ENCODE results near the gene PLCB1.
A peak's percentile ranks its signal among the peaks of the same experiment; 100 is the strongest.
"Not testable (repeated sequence)": the region's sequence is repeated elsewhere in the genome, so short reads cannot be mapped to it uniquely, and the experiment has no call there.

The PLCB1 gene

GRCh38 chr20:8131598-8132483, at the start of gene PLCB1:
Gene PLCB1 (plus strand): TSS chr20:8132266. CDS start chr20:8132652, 386 bp downstream.
- DNase-seq = peak; percentile 95

DNA sequence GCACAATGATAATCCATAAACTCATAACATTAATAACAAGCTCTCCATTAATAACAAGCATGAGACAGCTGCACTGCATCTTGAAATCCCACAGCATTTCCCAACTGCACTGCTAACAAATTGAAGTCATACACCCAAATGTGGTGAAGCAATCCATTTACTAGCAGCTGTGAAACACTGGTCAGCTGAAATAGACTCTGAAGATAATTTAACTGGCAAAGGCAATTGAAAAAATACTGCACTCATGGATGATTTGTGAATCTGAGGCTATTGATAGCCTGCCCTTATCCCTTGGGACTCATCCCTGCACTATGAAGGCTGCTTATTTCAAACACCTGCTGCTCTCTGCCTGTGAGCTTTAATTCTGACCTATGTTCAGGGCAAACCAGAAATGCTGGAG, 49.1 kb upstream of the PLCB1 start:
- peak; percentile 48 for DNase-seq

DNA sequence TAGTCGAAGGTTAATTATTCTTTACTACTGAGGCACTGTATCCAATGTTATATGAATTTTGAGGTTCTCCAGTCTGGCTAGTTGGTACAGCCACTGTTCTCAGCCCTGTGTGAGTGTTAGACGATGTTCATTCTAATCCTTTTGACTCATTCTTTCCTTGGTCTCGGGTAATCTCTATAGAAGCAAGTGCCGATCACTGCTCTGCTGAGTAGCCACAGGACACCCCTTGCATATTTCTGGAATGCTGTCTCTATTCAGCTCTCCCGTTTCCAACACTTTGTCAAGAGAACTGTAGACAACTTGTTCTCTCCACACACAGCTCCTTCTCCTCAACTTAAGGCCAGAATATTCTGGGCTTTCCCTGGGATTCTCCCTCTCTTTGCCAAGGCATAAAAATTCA, 42.4 kb upstream of the PLCB1 start:
- DNase-seq = no peak

GRCh38 chr20:8094415-8094818, 37.6 kb upstream of the PLCB1 start:
- peak; percentile 61 for DNase-seq

- DNase-seq = no peak
These were observed 37.2 kb upstream of the PLCB1 start for GRCh38 chr20:8094850-8095249.

DNA sequence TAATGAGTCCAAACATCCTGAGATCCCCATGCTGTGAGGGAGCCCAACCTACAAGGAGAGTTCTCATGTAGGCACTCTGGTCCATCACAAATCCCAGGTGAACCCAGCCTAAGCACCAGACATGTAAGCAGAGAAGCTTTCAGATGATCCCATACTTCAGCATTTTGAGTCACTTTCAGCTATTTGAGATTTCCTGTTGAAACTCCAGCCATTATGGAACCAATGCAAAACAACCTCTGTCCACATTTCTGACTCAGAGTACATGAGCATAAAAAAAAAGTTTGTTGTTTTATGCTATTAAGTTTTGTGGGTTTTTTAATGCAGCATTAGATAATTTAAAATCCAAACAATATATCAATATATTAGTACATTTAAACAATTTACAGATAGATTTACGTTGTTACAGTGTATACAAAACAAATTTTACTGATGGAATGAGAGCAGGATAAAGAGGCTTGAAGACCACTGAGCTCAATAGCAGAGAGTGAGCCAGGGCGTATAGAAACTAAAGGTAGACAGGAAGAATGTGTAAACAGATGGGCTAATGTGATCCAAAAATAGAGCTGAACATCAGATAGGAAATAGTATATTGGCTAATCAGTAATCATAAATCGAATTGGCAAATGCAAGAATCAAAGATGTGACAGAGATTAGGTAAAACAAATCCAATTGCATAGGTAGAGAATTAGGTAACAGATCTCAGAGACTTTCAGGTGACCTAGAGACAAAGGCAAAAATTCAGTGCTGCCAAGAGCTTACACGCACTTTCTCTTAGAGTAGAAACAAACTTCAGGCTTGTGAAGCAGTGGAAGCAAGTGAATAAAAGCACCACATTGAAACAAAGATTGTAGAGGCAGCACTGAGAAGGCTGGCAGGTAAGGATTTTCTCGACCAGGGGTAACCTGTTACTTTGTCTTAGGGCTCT, 36.2 kb upstream of the PLCB1 start:
- DNase-seq = no peak

DNA sequence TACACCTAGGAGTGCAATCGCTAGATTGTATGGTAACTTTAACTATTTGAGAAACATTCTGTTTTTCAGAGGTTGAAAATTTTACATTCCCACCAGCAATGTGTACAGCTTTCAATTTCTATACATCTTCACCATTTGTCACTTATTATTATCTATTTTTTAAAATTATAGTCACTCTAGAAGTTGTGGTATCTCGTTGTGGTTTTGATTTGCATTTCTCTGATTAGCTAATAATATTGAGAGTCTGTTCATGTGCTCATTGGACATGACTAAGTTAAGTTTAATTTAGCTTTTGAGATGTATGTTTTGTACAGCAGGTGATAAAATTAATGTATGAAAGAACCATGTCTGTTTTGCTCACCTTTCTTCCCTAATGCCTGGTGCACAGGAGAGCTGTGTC, 34.8 kb upstream of the PLCB1 start:
- DNase-seq = no peak

GRCh38 chr20:8104252-8104651, 27.8 kb upstream of the PLCB1 start:
- DNase-seq = no peak

DNA sequence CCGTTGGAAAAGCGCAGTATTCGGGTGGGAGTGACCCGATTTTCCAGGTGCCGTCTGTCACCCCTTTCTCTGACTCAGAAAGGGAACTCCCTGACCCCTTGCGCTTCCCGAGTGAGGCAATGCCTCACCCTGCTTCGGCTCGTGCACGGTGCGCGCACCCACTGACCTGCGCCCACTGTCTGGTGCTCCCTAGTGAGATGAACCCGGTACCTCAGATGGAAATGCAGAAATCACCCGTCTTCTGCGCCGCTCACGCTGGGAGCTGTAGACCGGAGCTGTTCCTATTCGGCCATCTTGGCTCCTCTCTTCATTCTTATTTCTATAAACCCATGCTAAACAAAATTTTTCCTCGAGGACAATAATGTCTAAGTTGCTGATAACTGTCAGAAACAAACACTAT, 17.5 kb upstream of the PLCB1 start:
- DNase-seq = not testable (repeated sequence)

DNA sequence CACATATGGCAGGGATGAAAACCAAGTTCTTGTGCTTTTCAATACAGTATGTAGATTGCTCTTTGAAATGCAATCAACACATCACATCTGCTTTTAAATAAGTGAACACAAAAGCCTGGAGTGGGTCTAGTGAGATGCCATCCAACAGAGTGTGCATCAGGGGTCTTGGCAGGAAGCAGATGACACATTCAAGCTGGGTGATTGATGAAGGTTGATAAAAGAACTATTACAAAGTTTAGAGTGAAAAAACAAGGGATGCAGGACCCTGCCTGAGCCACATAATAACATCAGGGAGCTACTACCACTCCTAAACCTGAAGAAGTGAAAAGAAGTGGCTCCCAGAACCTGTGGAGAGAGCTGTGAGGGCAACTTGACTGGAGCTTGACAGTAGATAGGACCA, 16.6 kb upstream of the PLCB1 start:
- DNase-seq = no peak

- peak; percentile 53 for DNase-seq
These were observed 15.8 kb upstream of the PLCB1 start for GRCh38 chr20:8116067-8116811.

GRCh38 chr20:8117636-8118035, 14.4 kb upstream of the PLCB1 start:
- no peak for DNase-seq

DNA sequence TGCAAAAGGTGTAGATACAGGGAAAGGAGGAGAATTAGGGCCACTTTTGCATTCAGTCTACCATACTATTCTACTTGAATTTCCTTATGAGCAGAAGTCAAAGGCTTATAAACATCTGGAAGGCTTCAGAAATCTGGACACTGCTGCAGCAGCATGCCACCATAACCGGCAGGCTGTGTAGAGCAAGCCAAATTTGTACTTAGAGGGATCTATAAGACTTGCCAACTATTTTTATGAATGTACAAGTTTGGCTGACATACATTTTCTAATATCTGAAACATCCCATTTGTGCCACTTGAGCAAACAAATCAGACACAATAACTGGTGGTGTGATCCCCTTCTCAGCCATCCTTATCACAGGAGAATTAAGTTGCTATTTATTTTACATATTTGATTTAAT, 14.0 kb upstream of the PLCB1 start:
- DNase-seq = no peak

GRCh38 chr20:8118760-8119159, 13.3 kb upstream of the PLCB1 start:
- DNase-seq = no peak

DNA sequence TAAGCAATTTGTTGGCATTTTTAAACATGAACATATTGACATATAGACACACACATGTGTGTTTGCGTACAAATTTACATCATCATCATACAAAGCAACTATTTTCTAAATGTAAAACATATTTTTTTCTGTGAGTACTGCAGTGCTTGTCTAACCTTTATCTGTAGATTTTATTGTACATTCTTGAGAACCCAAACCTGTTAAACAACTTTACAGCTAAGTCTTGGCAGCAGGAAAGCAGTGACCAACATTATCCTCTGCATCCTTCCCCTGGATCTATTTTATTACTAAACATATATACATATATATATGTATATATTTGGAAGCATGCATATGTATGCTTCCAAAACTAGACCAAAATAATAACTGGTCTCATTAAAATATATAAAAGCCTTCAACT, 10.4 kb upstream of the PLCB1 start:
- no peak for DNase-seq

- DNase-seq = no peak
These were observed 7.4 kb upstream of the PLCB1 start for GRCh38 chr20:8124639-8125038.

DNA sequence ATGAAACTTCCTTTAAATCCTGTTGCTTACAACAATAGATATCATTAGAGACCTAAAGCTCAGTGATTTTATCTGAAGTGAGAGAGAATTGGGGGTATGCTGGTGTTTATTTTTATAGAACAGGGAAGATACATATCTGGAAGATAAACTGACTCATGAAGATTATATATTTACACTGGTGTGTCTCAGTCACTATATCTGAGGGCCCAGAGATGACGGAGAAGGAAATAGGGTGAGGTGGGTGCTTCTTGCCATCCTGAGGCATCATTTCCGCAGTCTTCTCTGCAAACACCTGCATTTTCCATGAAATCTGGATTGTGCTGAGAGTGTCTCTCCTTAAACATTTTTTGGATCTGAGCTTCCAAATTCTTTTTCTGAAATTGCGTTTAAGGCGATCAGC, 5.9 kb upstream of the PLCB1 start:
- DNase-seq = no peak

DNA sequence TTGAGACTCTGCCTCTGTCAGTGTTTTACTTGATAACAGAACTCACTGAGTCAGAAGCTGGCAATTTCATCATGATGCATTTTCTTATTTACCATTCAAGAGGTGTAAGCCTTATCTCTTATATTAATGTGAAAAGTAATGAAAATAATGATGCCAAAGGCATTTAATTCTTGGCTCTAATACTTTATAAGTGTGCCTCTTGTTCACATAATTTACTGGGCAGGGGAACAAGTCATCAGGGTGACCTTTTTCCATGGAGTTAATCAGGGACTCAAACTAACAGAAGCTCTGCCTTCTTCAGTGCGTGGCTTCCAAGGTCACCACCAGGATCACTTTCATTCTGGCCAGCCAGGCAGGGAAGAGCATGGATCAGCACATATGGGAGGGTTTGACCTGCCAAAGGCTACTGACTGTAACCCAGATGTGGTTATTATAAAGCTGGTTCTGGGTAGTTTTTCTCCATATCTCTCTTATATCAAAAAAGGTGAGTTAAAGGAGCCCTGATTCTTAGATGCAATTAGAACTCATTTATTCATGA, 5.2 kb upstream of the PLCB1 start:
- DNase-seq = no peak

GRCh38 chr20:8127553-8128255, 4.4 kb upstream of the PLCB1 start:
- no peak for DNase-seq

DNA sequence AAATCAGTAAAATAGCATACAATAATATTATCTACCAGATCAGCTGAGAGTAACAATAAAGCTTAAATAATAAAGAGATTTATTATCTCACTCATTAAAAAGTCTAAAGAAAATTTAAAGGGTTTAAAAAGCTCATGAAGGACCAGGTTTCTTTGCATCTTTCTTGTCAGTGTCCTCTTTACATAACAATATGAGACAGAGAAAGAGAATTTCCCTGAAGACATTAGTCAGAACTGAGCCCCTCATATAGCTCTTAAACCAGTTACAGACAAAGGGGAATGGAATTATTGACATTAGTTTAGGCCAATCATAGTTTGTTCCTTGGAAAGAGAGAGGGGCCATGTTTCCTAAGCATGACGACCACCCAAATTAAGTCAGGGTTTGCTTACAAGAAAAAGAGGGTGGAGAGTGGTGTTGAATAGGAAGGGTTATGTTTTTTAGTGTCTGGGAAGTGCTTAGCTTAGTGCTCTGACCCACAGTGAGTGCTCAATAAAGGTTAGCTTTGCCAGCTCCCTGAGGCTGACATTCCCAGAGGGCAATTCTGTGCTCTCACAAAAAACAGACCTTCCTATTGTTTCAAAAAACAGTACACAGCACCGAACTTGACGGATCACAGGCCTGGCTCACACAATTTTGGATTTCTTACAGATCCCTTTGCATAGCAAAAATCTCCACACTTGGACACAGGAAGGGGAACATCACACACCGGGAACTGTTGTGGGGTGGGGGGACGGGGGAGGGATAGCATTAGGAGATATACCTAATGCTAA, 3.6 kb upstream of the PLCB1 start:
- DNase-seq = no peak

Measured in eye (tissue), 1 donor.